ENCODE measurements around the gene MTERF2.

The MTERF2 gene

GRCh38 chr12:106953352-106954250 is 33.3 kb downstream of the MTERF2 start:
- DNase-seq: no peak

GRCh38 chr12:106950591-106950990 is 36.4 kb downstream of the MTERF2 start:
- DNase-seq: no peak

GRCh38 chr12:106947461-106947860 is 39.5 kb downstream of the MTERF2 start:
- DNase-seq: no peak

- no peak for DNase-seq
Observed at GRCh38 chr12:106945261-106945851, 41.6 kb downstream of the MTERF2 start.

GRCh38 chr12:106942775-106943174 is 44.2 kb downstream of the MTERF2 start:
- DNase-seq: no peak

GRCh38 chr12:106941481-106942156 is 45.3 kb downstream of the MTERF2 start:
- DNase-seq: no peak

GRCh38 chr12:106934277-106934676 is 52.7 kb downstream of the MTERF2 start:
- DNase-seq: no peak
